HG03439 (cell line): Measurements from ENCODE around the gene GLUD2.
"Not testable (repeated sequence)": the region's sequence is repeated elsewhere in the genome, so short reads cannot be mapped to it uniquely, and the experiment has no call there.

ENCODE experiments used
- ATAC-seq: cut with Tn5 transposase; IDR thresholded peaks from one replicate; pipeline ENCODE4 v1.9.1; 2021; ENCODE audit warnings: mild to moderate bottlenecking, moderate library complexity; ENCODE audit not compliant: unreplicated experiment

The GLUD2 gene

GRCh38 chrX:121047441-121048419 lies at the start of gene GLUD2:
Gene GLUD2, plus strand, starts transcription at chrX:121047610. Its CDS starts 75 bp downstream, at chrX:121047685.
- not testable (repeated sequence) for ATAC-seq

GRCh38 chrX:120999413-120999812 lies 48.0 kb upstream of the GLUD2 start:
- ATAC-seq, result no peak

DNA sequence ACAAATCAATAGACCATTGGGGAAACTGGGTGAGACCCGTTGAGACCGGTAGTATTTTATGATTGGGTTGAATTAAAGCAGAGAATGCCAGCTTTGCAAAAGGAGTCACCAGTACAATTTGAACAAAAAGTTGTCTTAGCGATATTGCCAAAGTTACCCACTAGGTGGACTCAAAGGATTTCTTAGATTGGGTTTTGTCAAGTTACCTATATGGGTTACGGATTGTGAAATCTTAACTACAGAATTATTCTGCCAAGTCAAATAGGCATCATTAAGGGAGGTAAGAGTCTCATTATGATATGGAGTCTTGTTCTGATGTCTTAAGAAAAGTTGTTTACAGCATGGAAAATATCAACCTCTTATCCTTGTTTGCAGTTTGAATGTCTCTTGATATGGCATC lies 46.8 kb upstream of the GLUD2 start:
- no peak for ATAC-seq

DNA sequence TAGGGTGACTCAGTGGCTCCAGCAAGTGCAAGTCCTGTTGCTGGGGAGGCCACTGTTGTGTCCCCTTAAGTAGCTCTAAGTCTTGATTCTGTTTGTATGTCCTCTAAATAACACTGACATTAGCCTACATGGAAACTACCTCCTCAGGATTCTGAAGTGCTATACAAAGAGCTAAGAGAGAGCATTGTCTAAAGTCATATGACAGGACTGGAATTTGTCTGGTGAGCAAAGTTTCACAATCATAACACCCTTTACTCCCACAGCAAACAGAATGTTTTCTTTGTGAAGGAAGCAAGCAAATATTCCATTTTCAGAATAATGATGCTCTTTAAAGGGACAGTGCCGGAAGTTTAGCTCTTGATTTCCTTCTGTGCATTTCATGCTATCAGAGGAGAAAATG lies 38.5 kb upstream of the GLUD2 start:
- ATAC-seq, result no peak

- ATAC-seq, result no peak
Observed at GRCh38 chrX:121009764-121010163, 37.6 kb upstream of the GLUD2 start.

GRCh38 chrX:121010218-121010617 lies 37.2 kb upstream of the GLUD2 start:
- ATAC-seq, result no peak

DNA sequence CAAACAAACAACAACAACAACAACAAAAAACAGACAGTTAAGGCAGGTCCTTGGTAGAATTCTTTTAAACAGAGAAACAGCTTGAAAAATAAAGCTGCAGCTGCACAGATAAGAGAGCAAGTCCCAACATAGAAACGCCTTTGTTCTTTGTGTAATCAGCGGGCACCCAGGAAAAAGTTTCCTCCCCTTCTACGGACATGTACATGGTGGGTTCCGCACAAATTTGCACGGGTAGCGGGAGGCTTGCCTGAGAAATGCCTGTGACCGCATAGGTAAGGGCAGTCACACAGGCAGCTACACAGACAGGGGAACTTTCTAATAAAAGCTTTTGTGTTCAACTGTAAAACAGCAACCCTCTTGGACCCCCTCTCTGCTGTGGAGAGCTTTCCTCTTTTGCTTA lies 36.2 kb upstream of the GLUD2 start:
- no peak for ATAC-seq

DNA sequence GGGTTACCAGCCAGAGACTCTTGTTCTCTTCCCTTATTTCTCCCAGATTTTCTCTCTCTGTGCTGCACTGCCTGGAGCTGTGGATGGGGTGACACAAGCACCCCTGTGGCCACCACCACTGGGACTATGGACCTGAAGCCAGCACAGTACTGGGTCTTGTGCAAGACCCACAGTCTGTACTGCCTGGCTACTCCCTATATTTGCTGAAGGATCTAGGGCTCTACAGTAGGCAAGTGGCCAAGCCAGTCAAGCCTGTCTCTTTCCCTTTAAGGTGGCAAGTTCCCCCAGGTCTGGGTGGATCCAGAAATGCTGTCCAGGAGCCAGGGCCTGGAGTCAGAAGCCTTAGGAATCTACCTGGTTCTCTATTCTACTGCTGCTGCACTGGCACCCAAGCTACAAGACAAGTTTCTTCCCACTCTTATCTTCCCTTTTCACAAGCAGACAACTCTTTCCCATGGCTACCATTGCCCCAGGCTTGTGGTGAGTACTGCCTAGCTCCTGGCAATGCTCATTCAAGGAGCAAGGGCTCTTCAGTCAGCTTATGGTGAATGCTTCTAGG lies 33.4 kb upstream of the GLUD2 start:
- no peak for ATAC-seq

GRCh38 chrX:121014826-121015225 lies 32.6 kb upstream of the GLUD2 start:
- no peak for ATAC-seq

GRCh38 chrX:121028419-121028818 lies 19.0 kb upstream of the GLUD2 start:
- ATAC-seq, result no peak

GRCh38 chrX:121030083-121030482 lies 17.3 kb upstream of the GLUD2 start:
- no peak for ATAC-seq

DNA sequence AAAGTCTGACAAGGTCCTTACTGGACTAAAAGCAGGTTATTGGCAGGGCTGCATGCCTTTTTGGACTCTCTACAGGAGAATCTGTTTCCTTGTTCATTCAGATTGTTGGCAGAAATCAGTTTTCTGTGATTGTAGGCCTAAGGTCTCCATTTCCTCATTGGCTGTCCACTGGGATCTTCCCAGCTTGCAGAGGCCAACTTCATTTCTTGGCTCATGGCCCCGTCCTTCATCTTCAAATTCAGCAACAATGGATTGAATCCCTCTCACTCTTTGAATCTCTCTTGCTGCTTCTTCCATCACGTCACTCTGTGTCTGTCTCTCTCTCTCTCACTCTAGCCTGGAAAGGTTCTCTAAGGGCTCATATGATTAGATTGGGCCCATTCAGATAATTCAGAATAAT lies 14.9 kb upstream of the GLUD2 start:
- ATAC-seq, result no peak

DNA sequence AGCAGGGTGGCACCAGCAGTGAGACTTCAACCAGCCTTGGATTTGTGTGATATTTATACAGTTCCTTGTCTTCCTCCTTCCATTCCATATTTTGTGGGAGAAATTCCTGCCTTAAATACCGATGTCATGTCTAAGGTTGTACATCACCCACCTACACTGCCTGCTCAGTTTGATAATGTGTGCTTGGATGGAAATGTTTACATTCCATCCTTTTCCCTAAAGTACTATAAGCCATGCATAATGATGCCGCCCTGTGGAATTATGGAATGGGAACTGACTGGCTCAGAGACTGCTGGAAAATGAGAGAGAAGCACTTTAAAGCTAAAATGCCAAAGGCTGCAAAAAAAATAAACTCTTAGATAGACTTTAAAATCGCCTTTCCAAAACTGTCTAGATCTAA lies 11.3 kb upstream of the GLUD2 start:
- ATAC-seq, result no peak

- no peak for ATAC-seq
Observed at GRCh38 chrX:121036951-121037350, 10.5 kb upstream of the GLUD2 start.

- no peak for ATAC-seq
Observed at GRCh38 chrX:121050781-121051180, 3.4 kb downstream of the GLUD2 start.

DNA sequence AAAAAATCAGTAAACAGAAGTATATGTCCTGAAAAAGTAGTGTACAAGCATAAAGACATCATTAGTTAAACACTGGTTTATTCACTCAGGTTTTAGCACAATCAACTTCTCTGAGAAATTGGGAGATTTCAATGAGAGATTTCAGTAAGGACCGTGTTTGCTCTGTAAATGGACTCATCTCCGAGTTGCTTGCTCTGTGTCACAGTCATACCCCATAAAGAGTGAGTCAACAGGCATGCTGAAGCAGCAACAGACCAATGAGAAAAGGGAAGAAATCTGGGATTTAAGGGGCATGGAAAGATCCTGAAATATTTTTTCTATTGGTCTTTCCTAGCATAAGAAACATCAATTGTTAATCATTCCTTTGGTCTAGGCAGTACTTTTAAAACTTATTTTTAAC lies 4.7 kb downstream of the GLUD2 start:
- no peak for ATAC-seq

DNA sequence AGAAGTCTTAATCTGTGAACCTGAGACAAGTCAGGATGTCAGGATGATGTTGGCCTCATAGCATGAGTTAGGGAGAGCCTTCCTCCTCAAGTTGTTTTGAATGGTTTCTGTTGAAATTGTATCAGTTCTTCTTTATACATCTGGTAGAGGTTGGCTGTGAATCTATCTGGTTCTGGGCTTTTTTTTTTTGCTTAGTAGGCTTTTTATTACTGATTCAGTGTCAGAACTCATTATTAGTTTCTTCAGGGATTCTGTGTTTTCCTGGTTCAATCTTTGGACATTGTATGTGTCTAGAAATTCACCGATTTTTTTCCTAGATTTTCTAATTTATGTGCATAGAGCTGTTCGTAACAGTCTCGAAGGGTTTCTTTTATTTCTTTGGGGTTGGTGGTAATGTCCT lies 14.9 kb downstream of the GLUD2 start:
- ATAC-seq, result no peak

- ATAC-seq, result no peak
Observed at GRCh38 chrX:121064579-121064978, 17.2 kb downstream of the GLUD2 start.

GRCh38 chrX:121084247-121084646 lies 36.8 kb downstream of the GLUD2 start:
- ATAC-seq, result not testable (repeated sequence)

DNA sequence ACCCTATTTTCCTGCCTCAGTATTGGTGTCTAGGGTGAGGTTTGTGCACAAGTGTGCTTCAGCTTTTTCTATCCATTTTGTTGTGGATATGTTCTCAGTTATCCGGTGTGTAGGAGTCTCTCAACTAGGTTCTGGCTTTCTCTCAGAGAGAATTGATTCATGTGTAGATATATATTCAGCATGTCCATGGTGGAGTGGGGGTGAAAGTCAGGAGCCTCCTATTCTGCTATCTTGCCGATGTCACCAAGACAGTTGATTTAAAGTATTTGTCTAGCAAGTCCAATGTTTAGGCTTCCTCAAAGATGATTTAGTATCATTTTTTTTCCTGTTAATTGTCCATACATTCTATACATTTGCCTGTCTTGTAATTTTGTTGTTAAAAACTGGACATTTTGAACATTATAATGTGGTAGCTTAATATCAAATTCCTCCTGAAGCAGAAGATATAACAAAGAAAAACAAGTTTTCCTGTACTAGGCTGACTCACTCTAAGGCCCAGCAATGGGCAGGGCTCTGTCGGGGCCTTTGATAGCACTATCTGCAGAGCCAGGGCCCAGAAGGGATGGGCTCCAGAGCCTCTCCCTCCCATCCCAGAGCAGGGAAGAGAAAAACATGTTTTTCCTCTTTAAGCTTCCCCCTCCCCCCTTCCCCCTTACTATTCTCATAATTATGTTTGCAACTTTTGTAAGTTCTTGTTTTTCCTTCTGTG lies 37.6 kb downstream of the GLUD2 start:
- ATAC-seq, result no peak

- ATAC-seq, result no peak
Observed at GRCh38 chrX:121085612-121086010, 38.2 kb downstream of the GLUD2 start.

- ATAC-seq, result no peak
Observed at GRCh38 chrX:121093011-121093410, 45.6 kb downstream of the GLUD2 start.
